ENCODE data around the gene GMFB. TPM values are rescaled to one million over a fixed set of nuclear protein-coding genes. Genes with fewer than 3 reads are reported as not detected.

The GMFB gene
- polyA plus RNA-seq, 1 donor: 49.0 TPM

- no peak for DNase-seq (ENCODE audit: low read depth)
Observed at GRCh38 chr14:54425537-54426274, 63.1 kb downstream of the GMFB start.

GRCh38 chr14:54425068-54425467 lies 63.7 kb downstream of the GMFB start:
- no peak for DNase-seq (ENCODE audit: low read depth)

Other genes with a start within 250 kb of the GMFB start
- gene CDKN3, start 92.0 kb downstream of the GMFB start, polyA plus RNA-seq (ENCODE audit: insufficient read length): 31.4 TPM
- 183 TPM for gene CNIH1, start 47.6 kb downstream of the GMFB start, polyA plus RNA-seq (ENCODE audit: insufficient read length)
- 14.5 TPM for gene CGRRF1, start 20.9 kb upstream of the GMFB start, polyA plus RNA-seq (ENCODE audit: insufficient read length)
- gene SAMD4A, start 78.1 kb upstream of the GMFB start, polyA plus RNA-seq (ENCODE audit: insufficient read length): 65.1 TPM

Measured in forelimb muscle (tissue), 1 donor.